ENCODE data around the gene C19orf12. TPM values are rescaled to one million over a fixed set of nuclear protein-coding genes. Genes with fewer than 3 reads are reported as not detected.

The C19orf12 gene
- total and polyA plus RNA-seq, 2 donors (not counting 3 experiments of a cell fraction or from before 2014, with no cell fraction given) = 20.4 to 22.9 TPM

DNA sequence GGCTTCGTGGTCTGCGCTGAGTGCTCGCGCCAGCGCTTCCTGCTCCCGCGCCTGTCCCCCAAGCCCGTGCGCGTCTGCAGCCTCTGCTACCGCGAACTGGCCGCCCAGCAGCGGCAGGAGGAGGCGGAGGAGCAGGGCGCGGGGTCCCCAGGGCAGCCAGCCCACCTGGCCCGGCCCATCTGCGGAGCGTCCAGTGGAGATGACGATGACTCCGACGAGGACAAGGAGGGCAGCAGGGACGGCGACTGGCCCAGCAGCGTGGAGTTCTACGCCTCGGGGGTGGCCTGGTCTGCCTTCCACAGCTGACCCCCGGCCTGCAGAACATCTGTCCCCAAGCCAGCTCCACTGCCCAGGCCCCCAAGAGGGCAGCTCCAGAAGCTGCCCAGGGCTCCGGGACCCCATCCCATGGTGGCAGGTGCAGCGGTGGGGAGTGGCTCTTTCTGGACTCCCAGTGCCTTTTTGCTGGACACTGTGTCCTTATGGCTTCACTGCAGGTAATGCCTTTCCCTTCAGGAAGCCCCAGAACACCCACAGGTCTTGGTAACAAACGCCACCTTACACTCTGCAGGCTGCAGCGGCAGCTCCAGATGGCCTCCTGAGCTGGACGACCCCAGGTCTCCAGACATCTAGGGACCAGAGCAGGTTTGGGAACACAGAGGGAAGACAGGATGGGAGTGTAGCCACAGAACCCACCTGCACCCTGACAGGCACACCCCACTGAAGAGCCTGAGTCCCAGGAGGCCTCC lies 40.5 kb downstream of the C19orf12 start:
- POLR2A ChIA-PET = no interaction called here
- H3K79me2 ChIP-seq (ENCODE audit: control insufficient read depth, insufficient read depth, low read length) = no peaks in the 10 kb centered on the region

More for the DNA sequence above, 40.5 kb downstream of the C19orf12 start:
- CTCF ChIA-PET = no interaction called here
- no peaks in the 10 kb centered on the region for H3K27me3 ChIP-seq (ENCODE audit: control insufficient read depth in 2 of 2, insufficient read depth in 2 of 2, low read length in 2 of 2)
- H3K9ac ChIP-seq (replicated peaks; ENCODE audit: extremely low read depth, insufficient read depth, low read length) = no peak overlapping the region
- H3K9me3 ChIP-seq (replicated peaks; ENCODE audit: control insufficient read depth, insufficient read depth, low read length) = no peaks in the 10 kb centered on the region
- H3K4me3 ChIP-seq (replicated peaks in 1 of 3; ENCODE audit: insufficient read depth in 1 of 3, low read depth in 1 of 3, low read length in 3 of 3) = no peak overlapping the region
- H2AFZ ChIP-seq (ENCODE audit: low read depth, low read length) = no peak overlapping the region
- no peak overlapping the region for H3K4me2 ChIP-seq (ENCODE audit: insufficient read depth, low read length)
- no peak overlapping the region for H3K27ac ChIP-seq (ENCODE audit: insufficient read depth, low read depth, low read length)
- TF ChIP-seq JUN (IDR thresholded peaks at IDR 0.05; ENCODE audit: borderline replicate concordance, insufficient read depth, insufficient read length, low read depth) = no peak
- TF ChIP-seq, protein P1, sequence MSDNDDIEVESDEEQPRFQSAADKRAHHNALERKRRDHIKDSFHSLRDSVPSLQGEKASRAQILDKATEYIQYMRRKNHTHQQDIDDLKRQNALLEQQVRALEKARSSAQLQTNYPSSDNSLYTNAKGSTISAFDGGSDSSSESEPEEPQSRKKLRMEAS (IDR thresholded peaks at IDR 0.05; ENCODE audit: insufficient read depth, insufficient read length) = no peak
- no peak for TF ChIP-seq POLR2A (IDR thresholded peaks at IDR 0.05; ENCODE audit: low read depth, low read length)
- TF ChIP-seq MYC (IDR thresholded peaks at IDR 0.05; ENCODE audit: low read depth, low read length) = no peak
- TF ChIP-seq CTCF (IDR thresholded peaks at IDR 0.05; ENCODE audit: extremely low read depth in 1 of 2, insufficient read depth in 1 of 2, low read depth in 1 of 2, low read length in 2 of 2) = no peak
- no peaks in the 10 kb centered on the region for H3K9me1 ChIP-seq (replicated peaks; ENCODE audit: control insufficient read depth, extremely low read depth, insufficient read depth, low read length)
- intact Hi-C loops (cut with micrococcal nuclease) = no loop called here
- H3K36me3 ChIP-seq (ENCODE audit: control insufficient read depth in 2 of 2, extremely low read depth in 1 of 2, insufficient read depth in 2 of 2, low read length in 2 of 2) = peaks cover 0 to 14% of the 10 kb centered on the region in 2 experiments
- DNase-seq (ENCODE audit: low read depth, low spot score) (no peak), FAIRE-seq (no peak)
- no peaks in the 10 kb centered on the region for H4K20me1 ChIP-seq (replicated peaks; ENCODE audit: control insufficient read depth, extremely low read depth, insufficient read depth, low read length)
- H3K4me1 ChIP-seq (ENCODE audit: control insufficient read depth, extremely low read depth, insufficient read depth, low read length) = no peaks in the 10 kb centered on the region
- BruUV-seq (replicated peaks) = no TSS peak
- dilution Hi-C loops (cut with MboI; ENCODE audit: extremely low pct_ligation_motif_present, low sequenced_read_pairs) = no loop called here
